K562 (cell line): ENCODE data around the gene PET100. TPM values are rescaled to one million over a fixed set of nuclear protein-coding genes. Genes with fewer than 3 reads are reported as not detected.

ENCODE experiments used
- CEBPG ChIP-seq, 3 experiments: fragments of 200-800 bp in 1 of 3; sonication (Bioruptor generic) in 1 of 3; sonication (generic) in 1 of 3; formaldehyde crosslinking in 1 of 3; IDR thresholded peaks in 2 of 3; conservative IDR thresholded peaks in 1 of 3; 2 replicates each; pipeline versions ENCODE4 v1.6.1 to v1.8.0; 2016 to 2022; ENCODE audit warnings: missing compliant biosample characterization in 2 of 3, missing genetic modification characterization in 2 of 3, mild to moderate bottlenecking in 1 of 3, missing genetic modification reagents in 1 of 3
- ESRRA ChIP-seq: fragments of 450-650 bp; IDR thresholded peaks from 2 replicates; pipeline ENCODE4 v1.6.1; 2014; ENCODE audit warnings: low read depth, mild to moderate bottlenecking, moderate library complexity, borderline replicate concordance
- HINFP ChIP-seq: fragments of 450-650 bp; conservative IDR thresholded peaks from 2 replicates; pipeline ENCODE4 v1.6.1; 2016; ENCODE audit warnings: missing genetic modification characterization, low read depth, mild to moderate bottlenecking, control low read depth, missing compliant biosample characterization
- HMGXB4 ChIP-seq: sonication (generic); formaldehyde crosslinking; IDR thresholded peaks from 2 replicates; pipeline ENCODE4 v1.8.1; 2023; ENCODE audit warnings: mild to moderate bottlenecking, missing genetic modification reagents
- HNRNPL ChIP-seq: fragments of 200-400 bp; formaldehyde crosslinking; IDR thresholded peaks from 2 replicates; pipeline ENCODE4 v1.6.1; 2017; ENCODE audit warnings: low read depth, mild to moderate bottlenecking, low read length
- HOXB6 ChIP-seq: fragments of 250-450 bp; sonication (Bioruptor Pico); IDR thresholded peaks from 2 replicates; pipeline ENCODE4 v1.5.1; 2022; ENCODE audit warnings: mild to moderate bottlenecking, borderline replicate concordance
- JUND ChIP-seq, 2 experiments: IDR thresholded peaks; 2 replicates in 1 of 2; 3 replicates in 1 of 2; pipeline ENCODE4 v1.6.1; 2011; ENCODE audit warnings: borderline replicate concordance in 2 of 2, low read depth in 2 of 2, low read length in 2 of 2, improper control_type of control experiment in 1 of 2, missing biosample characterization in 1 of 2, missing genetic modification characterization in 1 of 2, missing genetic modification reagents in 1 of 2
- MAFF ChIP-seq: IDR thresholded peaks from 2 replicates; pipeline ENCODE4 v1.6.1; 2012; ENCODE audit warnings: low read length, improper control_type of control experiment
- MXI1 ChIP-seq: IDR thresholded peaks from 2 replicates; pipeline ENCODE4 v1.6.1; 2011; ENCODE audit warnings: low read depth, mild to moderate bottlenecking, improper control_type of control experiment, low read length
- PPARD ChIP-seq: fragments of 250-450 bp; sonication (Bioruptor Pico); IDR thresholded peaks from 2 replicates; pipeline ENCODE4 v1.8.0; 2022; ENCODE audit warnings: inconsistent platforms, mild to moderate bottlenecking, moderate library complexity
- SIRT6 ChIP-seq: IDR thresholded peaks from one replicate; pipeline ENCODE4 v1.6.1; 2012; ENCODE audit warnings: low read depth, mild to moderate bottlenecking, control low read depth, inconsistent platforms, low read length, moderate library complexity
- THRB ChIP-seq: fragments of 450-650 bp; formaldehyde crosslinking; conservative IDR thresholded peaks from 2 replicates; pipeline ENCODE4 v1.4.0; 2022; ENCODE audit warnings: mild to moderate bottlenecking, missing genetic modification characterization
- ZFP36 ChIP-seq: fragments of 150-350 bp; IDR thresholded peaks from 2 replicates; pipeline ENCODE4 v1.6.1; 2018; ENCODE audit warnings: low read length, low read depth; ENCODE audit not compliant: partially characterized antibody
- ZHX1 ChIP-seq: fragments of 150-350 bp; conservative IDR thresholded peaks from 2 replicates; pipeline ENCODE4 v1.6.1; 2014; ENCODE audit warnings: low read length
- ZNF134 ChIP-seq: fragments of 250-450 bp; sonication (Bioruptor Pico); conservative IDR thresholded peaks from 2 replicates; pipeline ENCODE4 v1.4.0; 2020
- ZNF384 ChIP-seq: IDR thresholded peaks from 2 replicates; pipeline ENCODE4 v1.6.1; 2012; ENCODE audit warnings: low read depth, low read length, improper control_type of control experiment
- ZNF561 ChIP-seq: fragments of 450-650 bp; formaldehyde crosslinking; conservative IDR thresholded peaks from 2 replicates; pipeline ENCODE4 v1.4.0; 2020; ENCODE audit warnings: mild to moderate bottlenecking, moderate library complexity
- polyA plus RNA-seq, 8 experiments: library from polyadenylated mRNA; depleted of rRNA in 4 of 8; stranded (reverse) in 5 of 8; unstranded in 3 of 8; fragments of >200 nt; fragmentation: Nextera tagmentation in 2 of 8; fragmentation: Illumina TruSeq in 1 of 8; extraction: Ambion mirVana in 2 of 8; extraction: Trizol in 1 of 8; gene quantifications; 2 replicates each; pipeline versions ENCODE4 v1.2.1 to v1.2.3, GENCODE V29; 2011 to 2014; ENCODE audit warnings: inconsistent platforms in 1 of 8, missing spikeins in 1 of 8
- total RNA-seq, 7 experiments: library from RNA; depleted of rRNA in 6 of 7; stranded (reverse); fragments of >200 nt in 6 of 7; fragmentation: Illumina TruSeq in 2 of 7; extraction: Trizol in 2 of 7; gene quantifications; 2 replicates each; pipeline versions ENCODE4 v1.2.1 to v1.2.3, GENCODE V29; 2011 to 2021; ENCODE audit warnings: low replicate concordance in 1 of 7

PET100 gene
- total and polyA plus RNA-seq, 9 of the 15 experiments (the other 6 are each of a cell fraction or from before 2014, with no cell fraction given): 62.3 to 351 (median 98.3) TPM

GRCh38 chr19:7629347-7630054 lies at the start of gene PET100, which contains the start of gene XAB2 (continued):
- TF ChIP-seq CEBPG (CRISPR knock-in tag; IDR thresholded peaks at IDR 0.05): no peak
- TF ChIP-seq CEBPG (tag; conservative IDR thresholded peaks at IDR 0.05 in 1 of 2, IDR thresholded peaks at IDR 0.05 in 1 of 2): peak in 1 of 2 experiments; percentile 75; a peak in 1 of 4 replicates
- no peak for TF ChIP-seq SIRT6
- TF ChIP-seq ZFP36: no peak
- TF ChIP-seq ZNF134 (CRISPR knock-in tag): no peak
- no peak for TF ChIP-seq THRB (CRISPR knock-in tag)
- no peak for TF ChIP-seq HINFP (tag)
- TF ChIP-seq HMGXB4 (CRISPR knock-in tag): no peak
- TF ChIP-seq MXI1: 0 out of 2 replicates have a peak, but pooled peaks have one; percentile 13
- no peak for TF ChIP-seq PPARD (CRISPR knock-in tag)
- no peak for TF ChIP-seq MAFF
- TF ChIP-seq ZHX1: 0 out of 2 replicates have a peak, but pooled peaks have one; percentile 37
- no peak for TF ChIP-seq ZNF384
- TF ChIP-seq HOXB6: no peak
- TF ChIP-seq ZNF561: no peak
- TF ChIP-seq ESRRA: no peak
- no peak for TF ChIP-seq HNRNPL
- peak; percentile 66; the same call in 1 of the 2 replicates for TF ChIP-seq JUND (IDR thresholded peaks at IDR 0.05; ENCODE audit: borderline replicate concordance, low read depth, low read length)
- no peak; the same call in 2 of the 3 replicates for TF ChIP-seq JUND (tag; IDR thresholded peaks at IDR 0.05; ENCODE audit: borderline replicate concordance, low read depth, low read length)
